HEK293 (cell line): ENCODE measurements around the gene COPS9.
A peak's percentile ranks its signal among the peaks of the same experiment; 100 is the strongest.

Experiments used
- CTCF ChIA-PET: fragments of 350-600 bp; formaldehyde crosslinking; extraction: SDS; loops from one replicate; lab custom pipeline; 2021; ENCODE audit warnings: antibody characterized with exemption; lab: Yijun Ruan, JAX
- POLR2A ChIA-PET: fragments of 300-600 bp; formaldehyde crosslinking; extraction: SDS; loops from one replicate; lab custom pipeline; 2020; ENCODE audit warnings: antibody characterized with exemption, inconsistent platforms; lab: Yijun Ruan, JAX
- H3K27ac ChIP-seq: fragments of 200-500 bp; sonication (Bioruptor generic); 2 replicates; pipeline ENCODE4 v1.5.1; 2014; ENCODE audit warnings: low read depth, low read length, control low read depth, inconsistent platforms; ENCODE audit errors: extremely low read depth
- H3K36me3 ChIP-seq, 2 experiments: fragments of 200-500 bp in 1 of 2; sonication (Bioruptor generic) in 1 of 2; 1 replicate in 1 of 2; 2 replicates in 1 of 2; pipeline ENCODE4 v1.5.1; 2014 to 2017; ENCODE audit warnings: inconsistent platforms in 2 of 2, low read length in 2 of 2; ENCODE audit not compliant: control insufficient read depth in 2 of 2, insufficient read depth in 1 of 2
- H3K4me1 ChIP-seq: fragments of 200-500 bp; sonication (Bioruptor generic); 2 replicates; pipeline ENCODE4 v1.5.1; 2014; ENCODE audit warnings: mild to moderate bottlenecking, low read length, inconsistent platforms; ENCODE audit not compliant: control insufficient read depth, insufficient read depth
- H3K4me3 ChIP-seq: 2 replicates; pipeline ENCODE4 v1.5.1; 2011; ENCODE audit warnings: low read depth, mild to moderate bottlenecking, control low read depth, low read length, moderate library complexity
- H3K9me3 ChIP-seq: fragments of 200-500 bp; sonication (Bioruptor generic); 2 replicates; pipeline ENCODE4 v1.5.1; 2014; ENCODE audit warnings: low read depth, low read length, inconsistent platforms; ENCODE audit not compliant: control insufficient read depth, insufficient read depth
- BCL6B ChIP-seq: fragments of 450-650 bp; formaldehyde crosslinking; IDR thresholded peaks from 2 replicates; pipeline ENCODE4 v1.5.1; 2017; ENCODE audit warnings: missing biosample characterization, missing genetic modification characterization
- GLI4 ChIP-seq: fragments of 450-650 bp; formaldehyde crosslinking; IDR thresholded peaks from 2 replicates; pipeline ENCODE4 v1.5.1; 2016; ENCODE audit warnings: missing biosample characterization, missing genetic modification characterization
- KLF8 ChIP-seq: fragments of 450-650 bp; formaldehyde crosslinking; IDR thresholded peaks from 2 replicates; pipeline ENCODE4 v1.5.1; 2016; ENCODE audit warnings: missing biosample characterization, missing genetic modification characterization
- PBX3 ChIP-seq: sonication (generic); formaldehyde crosslinking; IDR thresholded peaks from 2 replicates; pipeline ENCODE4 v1.8.1; 2022; ENCODE audit warnings: mild to moderate bottlenecking, moderate library complexity, missing genetic modification reagents
- REST ChIP-seq: fragments of 450-650 bp; formaldehyde crosslinking; IDR thresholded peaks from 2 replicates; pipeline ENCODE4 v1.5.1; 2016; ENCODE audit warnings: missing biosample characterization, missing genetic modification characterization
- ZBTB21 ChIP-seq: fragments of 450-650 bp; formaldehyde crosslinking; IDR thresholded peaks from 2 replicates; pipeline ENCODE4 v1.5.1; 2017; ENCODE audit warnings: missing biosample characterization, missing genetic modification characterization
- ZNF248 ChIP-seq: fragments of 450-650 bp; formaldehyde crosslinking; IDR thresholded peaks from 2 replicates; pipeline ENCODE4 v1.5.1; 2017; ENCODE audit warnings: missing biosample characterization, missing genetic modification characterization
- ZNF404 ChIP-seq: fragments of 450-650 bp; formaldehyde crosslinking; IDR thresholded peaks from 2 replicates; pipeline ENCODE4 v1.5.1; 2017; ENCODE audit warnings: missing biosample characterization, missing genetic modification characterization
- ZNF473 ChIP-seq: fragments of 450-650 bp; formaldehyde crosslinking; IDR thresholded peaks from 2 replicates; pipeline ENCODE4 v1.5.1; 2017; ENCODE audit warnings: missing biosample characterization, missing genetic modification characterization
- ZNF580 ChIP-seq: fragments of 450-650 bp; formaldehyde crosslinking; IDR thresholded peaks from 2 replicates; pipeline ENCODE4 v1.5.1; 2016; ENCODE audit warnings: missing biosample characterization, missing genetic modification characterization
- ZNF664 ChIP-seq: fragments of 450-650 bp; formaldehyde crosslinking; IDR thresholded peaks from 2 replicates; pipeline ENCODE4 v1.5.1; 2016; ENCODE audit warnings: missing biosample characterization, missing genetic modification characterization
- ZSCAN23 ChIP-seq: fragments of 450-650 bp; formaldehyde crosslinking; IDR thresholded peaks from 2 replicates; pipeline ENCODE4 v1.5.1; 2016; ENCODE audit warnings: missing biosample characterization, missing genetic modification characterization
- ZSCAN30 ChIP-seq: fragments of 450-650 bp; IDR thresholded peaks from 2 replicates; pipeline ENCODE4 v1.5.1; 2018; ENCODE audit warnings: missing biosample characterization, mild to moderate bottlenecking, missing genetic modification characterization, moderate library complexity
- ZSCAN4 ChIP-seq: fragments of 450-650 bp; formaldehyde crosslinking; IDR thresholded peaks from 2 replicates; pipeline ENCODE4 v1.5.1; 2017; ENCODE audit warnings: missing biosample characterization, missing genetic modification characterization

COPS9 gene

GRCh38 chr2:240164586-240164985 is 28.5 kb upstream of the COPS9 start:
- POLR2A ChIA-PET: interaction anchor here (0.5 kb wide), 1 partner anchor 139 kb away, joined by 3 read pairs; no protein-coding TSS in a partner anchor
- Histone ChIP-seq H3K9me3 (no peaks in the 10 kb centered on the region), H3K27ac (no peak overlapping the region), H3K36me3 (no peaks in the 10 kb centered on the region), H3K4me1 (no peaks in the 10 kb centered on the region), H3K4me3 (no peak overlapping the region)
- TF ChIP-seq GLI4 (no peak), ZNF404 (tag by site-specific recombination) (no peak), REST (tag by site-specific recombination) (no peak), ZNF580 (tag by site-specific recombination) (no peak), ZNF473 (tag by site-specific recombination) (no peak), ZSCAN30 (tag by site-specific recombination) (no peak), BCL6B (tag by site-specific recombination) (no peak), PBX3 (CRISPR knock-in tag) (no peak)
- CTCF ChIA-PET: interaction anchor here (0.7 kb wide), 1 partner anchor 1157 kb away, joined by 5 read pairs; no protein-coding TSS in a partner anchor

GRCh38 chr2:240163844-240164574 is 27.9 kb upstream of the COPS9 start:
- Histone ChIP-seq H3K36me3 (no peaks in the 10 kb centered on the region), H3K4me1 (no peaks in the 10 kb centered on the region), H3K9me3 (no peaks in the 10 kb centered on the region), H3K4me3 (no peak overlapping the region), H3K27ac (no peak overlapping the region)
- POLR2A ChIA-PET: no interaction called here
- no peak for TF ChIP-seq ZNF248
- TF ChIP-seq ZSCAN4 (tag by site-specific recombination): peak; percentile 97
- CTCF ChIA-PET: interaction anchor here (0.7 kb wide), 1 partner anchor 1156 kb away, joined by 5 read pairs; no protein-coding TSS in a partner anchor

- CTCF ChIA-PET: no interaction called here
- H3K9me3 ChIP-seq: no peaks in the 10 kb centered on the region
- POLR2A ChIA-PET: no interaction called here
These were observed 27.0 kb upstream of the COPS9 start for GRCh38 chr2:240162939-240163714.

More at GRCh38 chr2:240162939-240163714, 27.0 kb upstream of the COPS9 start:
- no peak for TF ChIP-seq ZNF664
- TF ChIP-seq ZBTB21 (tag by site-specific recombination): no peak
- TF ChIP-seq KLF8: no peak
- TF ChIP-seq ZSCAN23 (tag by site-specific recombination): no peak
- Histone ChIP-seq H3K4me1 (no peaks in the 10 kb centered on the region), H3K27ac (no peak overlapping the region), H3K4me3 (no peak overlapping the region), H3K36me3 (no peaks in the 10 kb centered on the region)
